GM21717 (cell line): ENCODE measurements around the gene NEDD1.

Experiments used
- ATAC-seq: cut with Tn5 transposase; IDR thresholded peaks from one replicate; pipeline ENCODE4 v1.9.1; 2021; ENCODE audit warnings: mild to moderate bottlenecking, moderate library complexity; ENCODE audit not compliant: unreplicated experiment

NEDD1 gene

DNA sequence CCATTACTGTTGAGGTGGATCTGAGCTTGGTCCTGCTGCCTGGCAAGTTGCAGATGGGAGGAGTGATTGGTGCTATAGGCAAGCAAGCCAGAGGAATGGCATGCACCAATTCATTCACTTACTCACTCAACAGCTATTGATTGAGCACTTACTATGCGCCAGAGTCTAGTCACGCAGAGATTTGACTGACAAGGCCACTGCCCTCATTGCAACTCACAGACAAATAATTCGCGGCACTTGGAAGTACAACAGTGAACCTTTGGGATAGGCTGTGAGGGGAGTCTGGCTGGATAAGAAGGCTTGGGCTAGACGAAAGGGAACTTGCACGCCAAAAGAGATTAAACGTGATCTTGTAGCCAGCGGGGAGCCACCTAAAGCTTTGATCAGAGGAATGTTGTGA, 96.2 kb downstream of the NEDD1 start:
- no peak for ATAC-seq
